HUES64 (cell line): ENCODE measurements around the gene TMEM183A.

Source experiments
- H3K27ac ChIP-seq: 2 replicates; pipeline ENCODE4 v1.7.0; 2013; ENCODE audit warnings: low read depth, low read length, inconsistent platforms
- H3K27me3 ChIP-seq: 2 replicates; pipeline ENCODE4 v1.6.1; 2013; ENCODE audit warnings: mild to moderate bottlenecking, low read length; ENCODE audit not compliant: insufficient read depth
- H3K36me3 ChIP-seq: 2 replicates; pipeline ENCODE4 v1.6.1; 2013; ENCODE audit warnings: mild to moderate bottlenecking, low read length; ENCODE audit not compliant: insufficient read depth
- H3K4me1 ChIP-seq: 2 replicates; pipeline ENCODE4 v1.6.1; 2013; ENCODE audit warnings: mild to moderate bottlenecking, low read length, moderate library complexity; ENCODE audit not compliant: insufficient read depth
- H3K4me3 ChIP-seq: 2 replicates; pipeline ENCODE4 v1.5.1; 2013; ENCODE audit warnings: mild to moderate bottlenecking, low read length, moderate library complexity
- H3K9ac ChIP-seq: 2 replicates; pipeline ENCODE4 v1.6.1; 2013; ENCODE audit warnings: mild to moderate bottlenecking, low read depth, low read length
- H3K9me3 ChIP-seq: 2 replicates; pipeline ENCODE4 v1.6.1; 2013; ENCODE audit warnings: low read depth, low read length; ENCODE audit not compliant: insufficient read depth
- whole genome bisulfite sequencing: fragments of 150-250, 120-280 bp; methylation state at CpG from one replicate; pipeline ENCODE4 v1.1.7; 2013; ENCODE audit warnings: missing lambda C conversion rate; 5-methylcytosine and 5-hydroxymethylcytosine counted together

TMEM183A gene

GRCh38 chr1:203058676-203058935 is 51.4 kb downstream of the TMEM183A start:
- Histone ChIP-seq H3K27me3 (no peaks in the 10 kb centered on the region), H3K4me1 (peaks cover 15% of the 10 kb centered on the region), H3K9ac (no peak overlapping the region), H3K36me3 (peaks cover 34% of the 10 kb centered on the region; the same call in 1 of the 2 replicates), H3K9me3 (no peaks in the 10 kb centered on the region), H3K4me3 (no peak overlapping the region), H3K27ac (no peak overlapping the region)
- WGBS: 91% methylated on average over 1 of the region's 1 CpG

GRCh38 chr1:203059485-203059884 is 52.3 kb downstream of the TMEM183A start:
- Histone ChIP-seq H3K27ac (no peak overlapping the region), H3K4me3 (no peak overlapping the region), H3K9ac (no peak overlapping the region), H3K9me3 (no peaks in the 10 kb centered on the region), H3K36me3 (peaks cover 34% of the 10 kb centered on the region; the same call in 1 of the 2 replicates), H3K27me3 (no peaks in the 10 kb centered on the region), H3K4me1 (peaks cover 6% of the 10 kb centered on the region)
- 93% methylated on average over 2 of the region's 2 CpGs for WGBS

DNA sequence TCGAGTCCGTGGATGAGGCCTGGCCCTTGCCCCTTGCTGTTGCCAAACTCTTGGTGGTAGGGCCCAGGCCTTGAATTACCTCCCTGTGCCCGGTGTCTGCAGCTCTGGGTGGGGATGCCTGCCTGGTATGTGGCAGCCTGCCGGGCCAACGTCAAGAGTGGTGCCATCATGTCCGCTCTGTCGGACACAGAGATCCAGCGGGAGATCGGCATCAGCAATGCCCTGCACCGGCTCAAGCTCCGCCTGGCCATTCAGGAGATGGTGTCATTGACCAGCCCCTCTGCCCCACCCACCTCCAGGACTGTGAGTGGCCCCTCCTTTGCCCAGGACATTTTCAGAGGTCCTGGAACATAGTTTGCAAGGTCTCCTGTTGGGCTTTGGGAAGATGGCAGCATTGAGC is 52.9 kb downstream of the TMEM183A start:
- no peak overlapping the region for H3K27ac ChIP-seq
- H3K4me3 ChIP-seq: no peak overlapping the region
- WGBS: 95% methylated on average over 11 of the region's 11 CpGs
- H3K36me3 ChIP-seq: peaks cover 34% of the 10 kb centered on the region; the same call in 1 of the 2 replicates
- no peaks in the 10 kb centered on the region for H3K9me3 ChIP-seq
- no peak overlapping the region for H3K9ac ChIP-seq
- no peaks in the 10 kb centered on the region for H3K27me3 ChIP-seq
- no peaks in the 10 kb centered on the region for H3K4me1 ChIP-seq

DNA sequence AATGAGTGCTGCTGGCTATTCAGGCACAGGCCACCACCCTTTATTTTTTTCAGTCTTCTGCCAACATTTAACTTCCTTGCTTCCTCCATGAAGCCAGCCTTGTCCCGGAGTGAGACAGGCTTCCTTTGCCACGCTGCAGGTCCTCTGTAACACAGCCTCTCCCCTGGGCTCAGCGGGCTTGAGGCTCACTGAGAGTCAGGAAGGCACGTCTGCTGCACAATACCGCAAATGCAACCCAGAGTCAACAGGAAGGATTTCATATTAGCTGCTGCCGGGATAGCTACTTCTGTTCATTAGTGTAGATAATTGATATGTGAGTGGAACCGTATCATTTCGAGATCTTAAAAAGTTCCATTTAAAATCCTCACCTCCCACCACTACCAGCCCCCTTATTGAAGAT is 56.1 kb downstream of the TMEM183A start:
- Histone ChIP-seq H3K9ac (no peak overlapping the region), H3K4me3 (no peak overlapping the region), H3K36me3 (peaks cover 26% of the 10 kb centered on the region; the same call in 1 of the 2 replicates), H3K27ac (no peak overlapping the region), H3K9me3 (no peaks in the 10 kb centered on the region), H3K4me1 (no peaks in the 10 kb centered on the region), H3K27me3 (no peaks in the 10 kb centered on the region)
- WGBS: 95% methylated on average over 6 of the region's 8 CpGs

DNA sequence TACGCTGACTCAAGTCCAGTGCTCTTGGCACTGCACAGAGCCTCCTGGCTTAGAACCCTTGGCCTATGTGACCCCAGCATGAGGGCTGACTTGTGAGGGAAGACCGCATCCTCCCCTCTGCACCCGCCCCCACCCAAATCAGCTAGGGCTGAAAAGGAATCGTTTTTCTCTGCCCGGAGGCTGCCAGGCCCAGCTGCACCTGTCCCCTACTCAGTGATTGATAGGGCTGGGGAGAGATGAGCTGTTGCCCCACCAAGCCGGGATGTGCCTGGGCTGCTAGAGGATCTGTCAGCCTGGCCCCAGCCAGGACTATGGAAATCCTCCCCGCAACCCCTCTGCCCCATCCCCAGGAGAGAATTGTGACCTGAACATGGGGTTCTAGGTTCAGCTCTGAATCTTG is 58.0 kb downstream of the TMEM183A start:
- Histone ChIP-seq H3K4me1 (no peaks in the 10 kb centered on the region), H3K9me3 (no peaks in the 10 kb centered on the region), H3K27ac (no peak overlapping the region), H3K36me3 (peaks cover 22% of the 10 kb centered on the region; the same call in 1 of the 2 replicates), H3K9ac (no peak overlapping the region), H3K27me3 (no peaks in the 10 kb centered on the region), H3K4me3 (no peak overlapping the region)
- 88% methylated on average over 7 of the region's 7 CpGs for WGBS

DNA sequence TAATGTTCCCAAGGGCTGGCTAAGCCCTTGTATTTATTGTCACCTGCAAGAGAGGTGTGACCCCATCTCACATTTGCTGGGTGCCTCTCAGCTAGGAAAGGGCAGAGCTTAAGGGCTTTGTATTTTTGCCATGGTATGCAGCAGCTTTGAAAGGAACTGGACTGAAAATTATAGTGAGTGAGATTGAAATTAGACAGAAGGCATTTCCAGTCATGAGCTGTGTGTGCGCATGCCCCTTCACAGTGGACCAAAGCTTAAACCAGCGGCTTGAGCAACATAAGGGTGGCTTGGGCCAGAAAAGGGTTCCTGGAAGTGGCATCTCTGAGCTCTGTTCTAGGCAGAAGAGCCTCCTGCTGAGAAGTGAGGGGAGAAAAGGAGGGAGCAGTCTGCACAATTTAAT is 58.8 kb downstream of the TMEM183A start:
- H3K36me3 ChIP-seq: peaks cover 14% of the 10 kb centered on the region; the same call in 1 of the 2 replicates

GRCh38 chr1:203066965-203067364 is 59.8 kb downstream of the TMEM183A start:
- Histone ChIP-seq H3K9me3 (no peaks in the 10 kb centered on the region), H3K27me3 (no peaks in the 10 kb centered on the region), H3K4me1 (no peaks in the 10 kb centered on the region), H3K4me3 (no peak overlapping the region), H3K9ac (no peak overlapping the region), H3K36me3 (peaks cover 8% of the 10 kb centered on the region; the same call in 1 of the 2 replicates), H3K27ac (no peak overlapping the region)
- 94% methylated on average over 3 of the region's 3 CpGs for WGBS

More for the DNA sequence above, 58.8 kb downstream of the TMEM183A start:
- Histone ChIP-seq H3K4me1 (no peaks in the 10 kb centered on the region), H3K27me3 (no peaks in the 10 kb centered on the region), H3K9me3 (no peaks in the 10 kb centered on the region), H3K9ac (no peak overlapping the region), H3K4me3 (no peak overlapping the region), H3K27ac (no peak overlapping the region)
- WGBS: 97% methylated on average over 2 of the region's 2 CpGs

DNA sequence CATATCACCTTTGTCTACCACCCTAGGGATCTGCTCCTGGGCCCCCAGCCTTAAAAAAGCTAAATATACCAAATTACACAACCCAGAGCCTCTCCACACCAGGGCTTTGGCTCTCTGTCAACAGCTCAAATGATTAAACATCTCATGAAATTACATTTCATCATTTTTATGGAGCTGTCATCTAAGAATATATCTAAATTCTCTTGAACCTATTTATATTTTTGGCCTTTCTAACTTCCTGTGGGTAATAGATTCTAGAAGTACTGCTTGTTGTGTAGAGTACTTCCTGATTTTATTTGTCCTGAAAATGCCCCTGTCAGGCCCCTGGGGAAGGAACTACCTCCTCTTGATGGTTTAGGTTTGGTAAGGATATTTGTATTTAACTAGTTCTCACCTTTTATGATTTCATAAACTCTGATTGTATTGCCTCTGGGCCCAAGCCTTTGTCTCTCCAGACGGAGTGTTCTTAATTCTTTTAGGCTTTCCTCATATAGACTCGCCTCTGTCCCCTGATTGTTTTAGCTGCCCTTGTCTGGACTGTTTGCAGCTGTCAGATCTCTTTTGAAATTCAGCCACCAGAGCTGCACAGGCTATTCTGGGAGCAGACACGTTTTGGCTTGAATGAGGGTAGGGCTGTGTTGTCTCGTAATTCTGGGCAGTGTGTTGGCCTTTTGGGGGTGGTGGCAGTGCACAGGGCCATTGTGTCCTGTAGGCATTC is 62.0 kb downstream of the TMEM183A start:
- H3K9ac ChIP-seq: no peak overlapping the region
- H3K4me3 ChIP-seq: no peak overlapping the region
- no peak overlapping the region for H3K27ac ChIP-seq
- H3K36me3 ChIP-seq: peaks cover 7% of the 10 kb centered on the region; the same call in 1 of the 2 replicates
- H3K27me3 ChIP-seq: peaks cover 7% of the 10 kb centered on the region
- WGBS: 84% methylated on average over 4 of the region's 4 CpGs
- no peaks in the 10 kb centered on the region for H3K4me1 ChIP-seq
- H3K9me3 ChIP-seq: no peaks in the 10 kb centered on the region

- H3K36me3 ChIP-seq: peaks cover 7% of the 10 kb centered on the region; the same call in 1 of the 2 replicates
- H3K9ac ChIP-seq: no peak overlapping the region
- no peak overlapping the region for H3K4me3 ChIP-seq
- H3K9me3 ChIP-seq: no peaks in the 10 kb centered on the region
- H3K4me1 ChIP-seq: no peaks in the 10 kb centered on the region
- no peak overlapping the region for H3K27ac ChIP-seq
- H3K27me3 ChIP-seq: peaks cover 35% of the 10 kb centered on the region
- 75% methylated on average over 6 of the region's 7 CpGs for WGBS
These were observed 64.9 kb downstream of the TMEM183A start for GRCh38 chr1:203072002-203072602.

GRCh38 chr1:203072911-203073310 is 65.7 kb downstream of the TMEM183A start:
- H3K36me3 ChIP-seq: peaks cover 7% of the 10 kb centered on the region; the same call in 1 of the 2 replicates
- WGBS: 93% methylated on average over 3 of the region's 3 CpGs

DNA sequence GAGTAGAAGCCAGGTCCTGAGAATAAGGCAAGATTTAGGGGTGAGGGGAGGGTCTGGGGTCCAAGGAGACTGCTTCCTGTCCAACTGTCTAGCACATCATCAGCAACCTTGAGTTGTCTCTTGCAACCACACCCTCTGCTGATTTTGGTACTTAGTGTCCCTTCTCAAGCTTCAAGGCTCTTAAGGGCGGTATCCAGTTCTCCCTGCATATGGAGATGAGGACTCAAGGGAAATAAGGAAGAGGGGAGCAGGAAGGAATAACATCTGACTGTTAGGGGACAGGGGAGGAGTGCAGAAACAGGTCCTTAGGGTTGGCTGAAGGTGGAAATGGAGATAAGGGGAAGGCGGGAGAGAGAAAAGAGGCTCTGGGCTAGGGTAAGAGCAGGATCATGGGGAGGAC is 66.3 kb downstream of the TMEM183A start:
- Histone ChIP-seq H3K36me3 (peaks cover 4% of the 10 kb centered on the region; the same call in 1 of the 2 replicates), H3K9me3 (no peaks in the 10 kb centered on the region), H3K9ac (no peak overlapping the region), H3K4me1 (no peaks in the 10 kb centered on the region), H3K4me3 (no peak overlapping the region), H3K27me3 (peaks cover 38% of the 10 kb centered on the region), H3K27ac (no peak overlapping the region)
- 79% methylated on average over 2 of the region's 2 CpGs for WGBS

More at GRCh38 chr1:203072911-203073310, 65.7 kb downstream of the TMEM183A start:
- H3K27me3 ChIP-seq: peaks cover 38% of the 10 kb centered on the region
- H3K4me3 ChIP-seq: no peak overlapping the region
- no peaks in the 10 kb centered on the region for H3K9me3 ChIP-seq
- H3K27ac ChIP-seq: no peak overlapping the region
- H3K4me1 ChIP-seq: no peaks in the 10 kb centered on the region
- no peak overlapping the region for H3K9ac ChIP-seq
